ENCODE results near the gene POC1B. TPM values are rescaled to one million over a fixed set of nuclear protein-coding genes. Genes with fewer than 3 reads are reported as not detected.

The POC1B gene
- total RNA-seq, 1 donor from 2014 or later = 40.3 TPM

- H3K4me3 Mint-ChIP-seq = no peak overlapping the region
- H3K27ac ChIP-seq = no peak overlapping the region
Observed at GRCh38 chr12:89414322-89414721, 111.5 kb downstream of the POC1B start.

DNA sequence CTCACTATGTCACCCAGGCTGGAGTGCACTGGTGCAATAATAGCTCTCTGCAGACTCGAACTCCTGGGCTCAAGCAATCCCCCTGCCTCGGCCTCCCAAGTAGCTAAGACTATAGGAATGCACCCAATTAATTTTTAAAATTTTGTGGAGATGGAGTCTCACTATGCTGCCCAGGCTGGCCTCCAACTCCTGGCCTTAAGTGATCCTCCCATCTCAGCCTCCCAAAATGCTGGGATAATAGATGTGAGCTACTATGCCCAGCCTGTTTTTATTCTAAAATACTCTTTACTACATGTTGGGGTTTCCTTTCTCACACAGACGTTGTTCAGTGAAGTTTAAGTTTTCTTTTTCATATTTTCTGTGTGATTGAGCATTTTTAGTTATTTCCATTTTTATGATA lies 112.6 kb downstream of the POC1B start:
- Histone ChIP-seq H2AFZ (replicated peaks) (no peak overlapping the region), H3K9ac (no peak overlapping the region), H3K4me3 (no peak overlapping the region), H3K79me2 (ENCODE audit: low read depth) (no peaks in the 10 kb centered on the region), H3F3A (ENCODE audit: low read depth) (peaks cover 15% of the 10 kb centered on the region), H3K27ac (no peak overlapping the region), H3K4me1 (peaks cover 13% of the 10 kb centered on the region), H3K9me3 (ENCODE audit: low read depth) (no peaks in the 10 kb centered on the region), H3K36me3 (no peaks in the 10 kb centered on the region), H3K27me3 (no peaks in the 10 kb centered on the region), H4K20me1 (ENCODE audit: low read depth) (no peaks in the 10 kb centered on the region), H3K4me2 (no peak overlapping the region)
- TF ChIP-seq EZH2 (IDR thresholded peaks at IDR 0.05) = no peak
- TF ChIP-seq EZH2phosphoT487 (IDR thresholded peaks at IDR 0.05) = no peak
- TF ChIP-seq, protein P1, sequence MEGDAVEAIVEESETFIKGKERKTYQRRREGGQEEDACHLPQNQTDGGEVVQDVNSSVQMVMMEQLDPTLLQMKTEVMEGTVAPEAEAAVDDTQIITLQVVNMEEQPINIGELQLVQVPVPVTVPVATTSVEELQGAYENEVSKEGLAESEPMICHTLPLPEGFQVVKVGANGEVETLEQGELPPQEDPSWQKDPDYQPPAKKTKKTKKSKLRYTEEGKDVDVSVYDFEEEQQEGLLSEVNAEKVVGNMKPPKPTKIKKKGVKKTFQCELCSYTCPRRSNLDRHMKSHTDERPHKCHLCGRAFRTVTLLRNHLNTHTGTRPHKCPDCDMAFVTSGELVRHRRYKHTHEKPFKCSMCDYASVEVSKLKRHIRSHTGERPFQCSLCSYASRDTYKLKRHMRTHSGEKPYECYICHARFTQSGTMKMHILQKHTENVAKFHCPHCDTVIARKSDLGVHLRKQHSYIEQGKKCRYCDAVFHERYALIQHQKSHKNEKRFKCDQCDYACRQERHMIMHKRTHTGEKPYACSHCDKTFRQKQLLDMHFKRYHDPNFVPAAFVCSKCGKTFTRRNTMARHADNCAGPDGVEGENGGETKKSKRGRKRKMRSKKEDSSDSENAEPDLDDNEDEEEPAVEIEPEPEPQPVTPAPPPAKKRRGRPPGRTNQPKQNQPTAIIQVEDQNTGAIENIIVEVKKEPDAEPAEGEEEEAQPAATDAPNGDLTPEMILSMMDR (IDR thresholded peaks at IDR 0.05) = no peak
- Mint-ChIP-seq H3K4me1 (peaks cover 19% of the 10 kb centered on the region), H3K27me3 (ENCODE audit: insufficient read depth, low read depth) (peaks cover 7% of the 10 kb centered on the region), H3K36me3 (peaks cover 11% of the 10 kb centered on the region), H3K27ac (no peak overlapping the region), H3K9me3 (peaks cover 20% of the 10 kb centered on the region), H3K4me3 (no peak overlapping the region)
- no peak for DNase-seq (ENCODE audit: low spot score)

More at GRCh38 chr12:89414322-89414721, 111.5 kb downstream of the POC1B start:
- H3K4me3 ChIP-seq = no peak overlapping the region
- peaks cover 15% of the 10 kb centered on the region for H3F3A ChIP-seq (ENCODE audit: low read depth)
- DNase-seq (ENCODE audit: low spot score) = no peak
- no peaks in the 10 kb centered on the region for H3K36me3 ChIP-seq
- H2AFZ ChIP-seq (replicated peaks) = no peak overlapping the region
- H3K9me3 Mint-ChIP-seq = peaks cover 12% of the 10 kb centered on the region
- no peaks in the 10 kb centered on the region for H3K27me3 ChIP-seq
- no peaks in the 10 kb centered on the region for H3K79me2 ChIP-seq (ENCODE audit: low read depth)
- no peak overlapping the region for H3K4me2 ChIP-seq
- no peak overlapping the region for H3K27ac Mint-ChIP-seq
- peaks cover 5% of the 10 kb centered on the region for H3K27me3 Mint-ChIP-seq (ENCODE audit: insufficient read depth, low read depth)
- peaks cover 21% of the 10 kb centered on the region for H3K4me1 Mint-ChIP-seq
- H3K4me1 ChIP-seq = peaks cover 13% of the 10 kb centered on the region
- no peak overlapping the region for H3K9ac ChIP-seq
- H4K20me1 ChIP-seq (ENCODE audit: low read depth) = no peaks in the 10 kb centered on the region
- peaks cover 8% of the 10 kb centered on the region for H3K36me3 Mint-ChIP-seq
- no peaks in the 10 kb centered on the region for H3K9me3 ChIP-seq (ENCODE audit: low read depth)
- TF ChIP-seq EZH2phosphoT487 (IDR thresholded peaks at IDR 0.05) = no peak
- TF ChIP-seq, protein P1 (IDR thresholded peaks at IDR 0.05) = no peak
- no peak for TF ChIP-seq EZH2 (IDR thresholded peaks at IDR 0.05)

DNA sequence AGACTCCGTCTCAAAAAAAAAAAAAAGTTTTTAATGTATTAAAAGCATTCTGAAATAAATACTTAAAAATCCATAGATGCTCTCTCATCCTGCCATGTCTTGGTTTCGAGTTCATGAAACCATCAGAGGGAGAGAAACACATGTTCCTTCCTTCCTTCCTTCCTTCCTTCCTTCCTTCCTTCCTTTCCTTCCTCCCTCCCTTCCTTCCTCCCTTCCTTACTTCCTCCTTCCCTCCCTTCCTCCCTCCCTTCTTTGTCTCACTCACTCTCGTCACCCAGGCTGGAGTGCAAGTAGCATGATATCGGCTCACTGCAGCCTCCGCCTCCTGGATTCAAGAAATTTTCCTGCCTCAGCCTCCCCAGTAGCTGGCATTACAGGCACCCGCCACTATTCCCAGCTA lies 113.2 kb downstream of the POC1B start:
- no peak overlapping the region for H3K27ac Mint-ChIP-seq
- H3K4me3 Mint-ChIP-seq = no peak overlapping the region
- DNase-seq (ENCODE audit: low spot score) = no peak
- Histone ChIP-seq H3K4me2 (no peak overlapping the region), H3K27me3 (no peaks in the 10 kb centered on the region), H3K36me3 (no peaks in the 10 kb centered on the region), H4K20me1 (ENCODE audit: low read depth) (no peaks in the 10 kb centered on the region), H3K4me1 (peaks cover 13% of the 10 kb centered on the region), H3K79me2 (ENCODE audit: low read depth) (no peaks in the 10 kb centered on the region), H2AFZ (replicated peaks) (no peak overlapping the region), H3K9ac (no peak overlapping the region), H3F3A (ENCODE audit: low read depth) (peaks cover 15% of the 10 kb centered on the region), H3K27ac (no peak overlapping the region), H3K9me3 (ENCODE audit: low read depth) (no peaks in the 10 kb centered on the region), H3K4me3 (no peak overlapping the region)
- H3K27me3 Mint-ChIP-seq (ENCODE audit: insufficient read depth, low read depth) = peaks cover 7% of the 10 kb centered on the region
- peaks cover 24% of the 10 kb centered on the region for H3K9me3 Mint-ChIP-seq
- peaks cover 14% of the 10 kb centered on the region for H3K4me1 Mint-ChIP-seq
- H3K36me3 Mint-ChIP-seq = peaks cover 8% of the 10 kb centered on the region
- TF ChIP-seq EZH2 (IDR thresholded peaks at IDR 0.05) (no peak), EZH2phosphoT487 (IDR thresholded peaks at IDR 0.05) (no peak)

DNA sequence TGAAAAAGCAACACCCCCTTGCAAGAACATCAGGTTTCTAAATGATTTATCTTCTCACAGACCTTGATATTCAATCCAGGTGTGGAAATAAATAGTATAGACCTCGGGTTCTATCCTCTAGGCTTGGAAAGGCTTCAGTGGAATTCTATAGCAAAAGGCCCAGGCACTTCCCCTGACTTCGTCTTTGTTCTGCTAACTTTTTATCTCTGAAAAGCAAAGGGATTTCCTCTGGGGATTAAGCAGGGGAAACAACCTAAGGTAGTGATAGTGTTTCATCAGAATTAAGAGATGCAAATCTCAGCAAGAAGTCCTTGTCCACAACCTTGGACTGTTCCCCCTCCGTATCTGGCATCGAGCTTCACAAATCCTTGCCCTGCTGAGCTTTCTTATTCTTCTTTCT lies 114.0 kb downstream of the POC1B start:
- H3K4me1 ChIP-seq = peaks cover 13% of the 10 kb centered on the region
- no peaks in the 10 kb centered on the region for H3K36me3 ChIP-seq
- peak overlapping the region; percentile 34 for H3K4me2 ChIP-seq
- H3K4me1 Mint-ChIP-seq = peaks cover 14% of the 10 kb centered on the region
- H3K27ac Mint-ChIP-seq = no peak overlapping the region
- H3K9me3 ChIP-seq (ENCODE audit: low read depth) = no peaks in the 10 kb centered on the region
- H3K4me3 Mint-ChIP-seq = no peak overlapping the region
- H3K27ac ChIP-seq = no peak overlapping the region
- no peaks in the 10 kb centered on the region for H3K79me2 ChIP-seq (ENCODE audit: low read depth)
- TF ChIP-seq, protein P1 (IDR thresholded peaks at IDR 0.05) = no peak
- H3F3A ChIP-seq (ENCODE audit: low read depth) = peaks cover 15% of the 10 kb centered on the region
- H3K27me3 Mint-ChIP-seq (ENCODE audit: insufficient read depth, low read depth) = peaks cover 7% of the 10 kb centered on the region
- peaks cover 8% of the 10 kb centered on the region for H3K36me3 Mint-ChIP-seq
- H3K4me3 ChIP-seq = no peak overlapping the region
- no peak overlapping the region for H2AFZ ChIP-seq (replicated peaks)
- H3K27me3 ChIP-seq = no peaks in the 10 kb centered on the region
- peaks cover 24% of the 10 kb centered on the region for H3K9me3 Mint-ChIP-seq
- peak; percentile 28 for DNase-seq (ENCODE audit: low spot score)
- H4K20me1 ChIP-seq (ENCODE audit: low read depth) = no peaks in the 10 kb centered on the region
- H3K9ac ChIP-seq = no peak overlapping the region
